A549 (cell line): ENCODE data around the gene SLC34A1. TPM values are rescaled to one million over a fixed set of nuclear protein-coding genes. Genes with fewer than 3 reads are reported as not detected.

Source experiments
- ATAC-seq, 2 experiments: fragments of 200-7000 bp in 1 of 2; fragments of >200 bp in 1 of 2; cut with Nextera tagmentation in 1 of 2; cut with Tn5 transposase in 1 of 2; 3 replicates each; pipeline versions ENCODE4 v1.8.0 to v1.9.1; 2018 to 2020; ENCODE audit warnings: mild to moderate bottlenecking in 1 of 2, moderate library complexity in 1 of 2
- CTCF ChIA-PET: fragments of 300-600 bp; sonication (Branson Sonifier 250); formaldehyde crosslinking; extraction: SDS; loops from one replicate; lab custom pipeline; 2021; ENCODE audit warnings: antibody characterized with exemption, inconsistent platforms; lab: Yijun Ruan, JAX
- POLR2A ChIA-PET: fragments of 350-600 bp; formaldehyde crosslinking; extraction: SDS; loops from one replicate; lab custom pipeline; 2021; ENCODE audit warnings: antibody characterized with exemption, inconsistent platforms; lab: Yijun Ruan, JAX
- DNase-seq, 2 experiments: peaks; one replicate each; pipeline versions ENCODE4 v3.0.0 to v3.0.0-alpha.2; 2011 to 2016; ENCODE audit warnings: low read depth in 1 of 2, low spot score in 1 of 2
- FAIRE-seq: peaks from 2 replicates; lab custom pipeline; 2011; peaks lifted over from hg19 to GRCh38; lab: Jason Lieb, UNC
- H3K27ac ChIP-seq, 2 experiments: fragments of >200 bp; sonication (Bioruptor Twin); formaldehyde crosslinking; 3 replicates each; pipeline ENCODE4 v1.5.1; 2016 to 2017
- H3K4me1 ChIP-seq: fragments of >200 bp; sonication (Bioruptor Twin); formaldehyde crosslinking; 3 replicates; pipeline ENCODE4 v1.6.1; 2016
- H3K4me2 ChIP-seq: fragments of >200 bp; sonication (Bioruptor Twin); formaldehyde crosslinking; 3 replicates; pipeline ENCODE4 v1.6.1; 2016
- H3K4me3 ChIP-seq: fragments of >200 bp; sonication (Bioruptor Twin); formaldehyde crosslinking; 3 replicates; pipeline ENCODE4 v1.5.1; 2016
- H3K9me3 ChIP-seq: fragments of >200 bp; sonication (Bioruptor Twin); formaldehyde crosslinking; 3 replicates; pipeline ENCODE4 v1.6.1; 2016
- BHLHE40 ChIP-seq: IDR thresholded peaks from 2 replicates; pipeline ENCODE4 v1.6.1; 2012; ENCODE audit warnings: low read depth, low read length, inconsistent platforms
- CBX8 ChIP-seq: fragments of 200-600 bp; sonication (generic); IDR thresholded peaks from 2 replicates; pipeline ENCODE4 v1.6.1; 2016
- CHD4 ChIP-seq: fragments of 200-600 bp; sonication (generic); IDR thresholded peaks from 2 replicates; pipeline ENCODE4 v1.6.1; 2016; ENCODE audit warnings: antibody characterized with exemption, mild to moderate bottlenecking, borderline replicate concordance
- CTCF ChIP-seq: fragments of >200 bp; sonication (Bioruptor Twin); formaldehyde crosslinking; IDR thresholded peaks from 3 replicates; pipeline ENCODE4 v1.5.1; 2016
- E2F6 ChIP-seq: IDR thresholded peaks from 2 replicates; pipeline ENCODE4 v1.6.1; 2012; ENCODE audit warnings: low read depth, borderline replicate concordance
- EHF ChIP-seq: fragments of 250-450 bp; sonication (Bioruptor Pico); IDR thresholded peaks from 2 replicates; pipeline ENCODE4 v1.5.0; 2020; ENCODE audit warnings: mild to moderate bottlenecking
- EHMT2 ChIP-seq: fragments of 200-600 bp; sonication (generic); IDR thresholded peaks from 2 replicates; pipeline ENCODE4 v1.6.1; 2016; ENCODE audit warnings: antibody characterized with exemption, low read depth, mild to moderate bottlenecking, moderate library complexity
- ESRRA ChIP-seq: fragments of 150-350 bp; IDR thresholded peaks from 2 replicates; pipeline ENCODE4 v1.6.1; 2014; ENCODE audit warnings: mild to moderate bottlenecking, low read length, borderline replicate concordance
- GATA3 ChIP-seq: IDR thresholded peaks from 2 replicates; pipeline ENCODE4 v1.6.1; 2012; ENCODE audit warnings: borderline replicate concordance
- HDAC2 ChIP-seq: fragments of 200-600 bp; sonication (generic); IDR thresholded peaks from 2 replicates; pipeline ENCODE4 v1.6.1; 2016
- HOXB5 ChIP-seq: fragments of 250-450 bp; sonication (Bioruptor Pico); IDR thresholded peaks from 2 replicates; pipeline ENCODE4 v1.5.0; 2020; ENCODE audit warnings: mild to moderate bottlenecking, moderate library complexity
- JUNB ChIP-seq: fragments of >200 bp; sonication (Bioruptor Twin); formaldehyde crosslinking; IDR thresholded peaks from 2 replicates; pipeline ENCODE4 v1.6.1; 2016
- MAX ChIP-seq: IDR thresholded peaks from 2 replicates; pipeline ENCODE4 v1.6.1; 2012
- MAZ ChIP-seq: fragments of 150-350 bp; IDR thresholded peaks from 2 replicates; pipeline ENCODE4 v1.6.1; 2014; ENCODE audit warnings: antibody characterized with exemption, low read depth, low read length, borderline replicate concordance
- NFE2L2 ChIP-seq: fragments of 150-350 bp; conservative IDR thresholded peaks from 2 replicates; pipeline ENCODE4 v1.6.1; 2014; ENCODE audit warnings: low read length
- RAD21 ChIP-seq, 2 experiments: fragments of >200 bp in 1 of 2; sonication (Bioruptor Twin) in 1 of 2; formaldehyde crosslinking in 1 of 2; IDR thresholded peaks in 1 of 2; conservative IDR thresholded peaks in 1 of 2; 2 replicates in 1 of 2; 3 replicates in 1 of 2; pipeline ENCODE4 v1.6.1; 2012 to 2018; ENCODE audit warnings: inconsistent platforms in 1 of 2
- RARB ChIP-seq: fragments of 250-450 bp; sonication (Bioruptor Pico); IDR thresholded peaks from 2 replicates; pipeline ENCODE4 v1.8.0; 2021; ENCODE audit warnings: mild to moderate bottlenecking, moderate library complexity
- REST ChIP-seq: fragments of 200-600 bp; sonication (generic); IDR thresholded peaks from 2 replicates; pipeline ENCODE4 v1.6.1; 2016; ENCODE audit warnings: antibody characterized with exemption, mild to moderate bottlenecking, moderate library complexity
- TFCP2L1 ChIP-seq: fragments of 250-450 bp; sonication (Bioruptor Pico); IDR thresholded peaks from 2 replicates; pipeline ENCODE4 v1.5.0; 2021; ENCODE audit warnings: mild to moderate bottlenecking
- TP53 ChIP-seq: fragments of 250-450 bp; sonication (Bioruptor Pico); IDR thresholded peaks from 2 replicates; pipeline ENCODE4 v1.5.0; 2021; ENCODE audit warnings: mild to moderate bottlenecking, moderate library complexity
- ZC3H11A ChIP-seq: fragments of 450-650 bp; IDR thresholded peaks from 2 replicates; pipeline ENCODE4 v1.6.1; 2014; ENCODE audit warnings: antibody characterized with exemption, mild to moderate bottlenecking
- ZSCAN20 ChIP-seq: fragments of 250-450 bp; sonication (Bioruptor Pico); IDR thresholded peaks from 2 replicates; pipeline ENCODE4 v1.8.0; 2022; ENCODE audit warnings: mild to moderate bottlenecking, moderate library complexity
- WGBS: methylation state at CpG from one replicate; pipeline ENCODE4 v1.1.6; 2017; ENCODE audit errors: missing lambda C conversion rate; 5-methylcytosine and 5-hydroxymethylcytosine counted together
- polyA plus RNA-seq, 4 experiments: library from polyadenylated mRNA; depleted of rRNA in 3 of 4; stranded (reverse); fragments of >200 nt; fragmentation: RNase III in 1 of 4; extraction: RNeasy Plus Mini Kit Qiagen cat#74134 plus additional on column Dnase treatment in 1 of 4; gene quantifications; 2 replicates in 3 of 4; 3 replicates in 1 of 4; pipeline ENCODE4 v1.2.3, GENCODE V29; 2011 to 2017
- TF ChIP-seq, protein P1 (sequence below): fragments of >200 bp; sonication (Bioruptor Twin); formaldehyde crosslinking; IDR thresholded peaks from 3 replicates; pipeline ENCODE4 v1.6.1; 2016
- TF ChIP-seq, protein P2 (sequence below): fragments of >200 bp; sonication (Bioruptor Twin); formaldehyde crosslinking; IDR thresholded peaks from 2 replicates; pipeline ENCODE4 v1.6.1; 2016

Gene SLC34A1
- polyA plus RNA-seq, 2 of the 4 experiments (the other 2 are of a cell fraction), result 0.03 TPM; not detected in 1

DNA sequence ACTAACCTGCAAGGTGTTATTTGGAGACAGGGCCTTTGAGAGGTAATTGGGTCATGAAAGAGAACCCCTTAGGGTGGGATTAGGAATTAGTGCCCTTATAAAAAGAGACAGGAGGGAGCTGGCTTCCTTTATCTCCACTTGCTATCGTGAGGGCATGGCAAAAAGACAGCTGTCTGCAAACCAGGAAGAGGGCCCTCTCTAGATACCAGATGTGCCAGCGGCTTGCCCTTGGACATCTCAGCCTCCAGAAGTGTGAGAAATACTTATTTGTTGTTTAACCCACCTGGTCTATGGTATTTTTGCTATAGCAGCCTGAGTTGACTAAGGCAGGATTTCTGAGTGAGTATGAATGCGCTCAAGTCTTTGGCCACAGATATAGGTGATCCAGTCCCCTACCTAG lies 27.5 kb upstream of the SLC34A1 start:
- FAIRE-seq (no peak), DNase-seq (no peak), ATAC-seq (no peak)
- H3K4me1 ChIP-seq, result peaks cover 10% of the 10 kb centered on the region; the same call in 2 of the 3 replicates
- 68% methylated on average over 3 of the region's 3 CpGs for WGBS
- H3K4me2 ChIP-seq, result no peak overlapping the region
- TF ChIP-seq CBX8, result no peak
- no peak for TF ChIP-seq RAD21 (conservative IDR thresholded peaks at IDR 0.05 in 1 of 2, IDR thresholded peaks at IDR 0.05 in 1 of 2)
- no peak for TF ChIP-seq TFCP2L1
- TF ChIP-seq, protein P1, sequence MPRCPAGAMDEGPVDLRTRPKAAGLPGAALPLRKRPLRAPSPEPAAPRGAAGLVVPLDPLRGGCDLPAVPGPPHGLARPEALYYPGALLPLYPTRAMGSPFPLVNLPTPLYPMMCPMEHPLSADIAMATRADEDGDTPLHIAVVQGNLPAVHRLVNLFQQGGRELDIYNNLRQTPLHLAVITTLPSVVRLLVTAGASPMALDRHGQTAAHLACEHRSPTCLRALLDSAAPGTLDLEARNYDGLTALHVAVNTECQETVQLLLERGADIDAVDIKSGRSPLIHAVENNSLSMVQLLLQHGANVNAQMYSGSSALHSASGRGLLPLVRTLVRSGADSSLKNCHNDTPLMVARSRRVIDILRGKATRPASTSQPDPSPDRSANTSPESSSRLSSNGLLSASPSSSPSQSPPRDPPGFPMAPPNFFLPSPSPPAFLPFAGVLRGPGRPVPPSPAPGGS, result no peak
- no peak for TF ChIP-seq GATA3
- TF ChIP-seq, protein P2, sequence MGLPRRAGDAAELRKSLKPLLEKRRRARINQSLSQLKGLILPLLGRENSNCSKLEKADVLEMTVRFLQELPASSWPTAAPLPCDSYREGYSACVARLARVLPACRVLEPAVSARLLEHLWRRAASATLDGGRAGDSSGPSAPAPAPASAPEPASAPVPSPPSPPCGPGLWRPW, result no peak
- TF ChIP-seq MAX, result no peak
- CTCF ChIA-PET, result interaction anchor here (0.7 to 3.5 kb wide), 4 partner anchors 13 to 91 kb away, joined by 3 to 27 read pairs (median 3); no protein-coding TSS in a partner anchor
- peaks cover 4% of the 10 kb centered on the region; the same call in 1 of the 3 replicates for H3K9me3 ChIP-seq
- POLR2A ChIA-PET, result no interaction called here
- no peak overlapping the region for H3K27ac ChIP-seq
- H3K4me3 ChIP-seq, result no peak overlapping the region

DNA sequence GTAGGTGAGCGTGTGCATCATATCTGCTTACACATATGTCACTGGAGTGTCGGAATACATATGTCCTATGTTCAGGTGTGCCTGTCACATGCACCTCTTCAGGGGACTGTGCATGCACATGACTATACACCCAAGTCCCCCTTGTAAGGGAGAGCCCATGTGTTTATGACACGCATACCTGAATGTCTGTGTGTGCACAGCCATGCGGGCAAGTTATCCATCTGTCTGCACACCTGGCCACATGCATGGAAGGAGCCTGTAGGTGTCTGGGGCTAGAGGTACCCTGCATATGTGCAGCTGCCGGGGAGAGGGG lies 27.1 kb upstream of the SLC34A1 start:
- Histone ChIP-seq H3K4me2 (no peak overlapping the region), H3K4me3 (no peak overlapping the region), H3K9me3 (peaks cover 4% of the 10 kb centered on the region; the same call in 1 of the 3 replicates), H3K4me1 (peaks cover 10% of the 10 kb centered on the region; the same call in 2 of the 3 replicates), H3K27ac (no peak overlapping the region)
- TF ChIP-seq E2F6 (no peak), REST (no peak), EHMT2 (no peak), EHF (no peak), HDAC2 (no peak), NFE2L2 (no peak), ESRRA (no peak), RARB (no peak), TP53 (CRISPR knock-in tag) (no peak), GATA3 (no peak), ZC3H11A (no peak), CTCF (no peak), BHLHE40 (no peak), CHD4 (no peak), MAZ (no peak), ZSCAN20 (CRISPR knock-in tag) (no peak), HOXB5 (CRISPR knock-in tag) (no peak), JUNB (no peak)
- TF ChIP-seq, protein P2, result no peak
- FAIRE-seq (no peak), ATAC-seq (no peak), DNase-seq (no peak)
- ChIA-PET POLR2A (no interaction called here), CTCF (interaction anchor here (1.0 to 3.5 kb wide), 2 partner anchors 12 to 91 kb away, joined by 3 to 27 read pairs; no protein-coding TSS in a partner anchor)
- 95% methylated on average over 4 of the region's 5 CpGs for WGBS
